Smooth muscle cell of the brain vasculature (primary cell): ENCODE data around the gene HOXA7.

Experiments used
- DNase-seq: peaks from one replicate; pipeline ENCODE4 v3.0.0-alpha.2; 2012; ENCODE audit warnings: low read depth, low spot score

HOXA7 gene

GRCh38 chr7:27193335-27194001 lies 37.0 kb upstream of the HOXA7 start:
- DNase-seq = no peak

GRCh38 chr7:27192546-27193334 lies 36.3 kb upstream of the HOXA7 start:
- DNase-seq = no peak

GRCh38 chr7:27191833-27192545 lies 35.5 kb upstream of the HOXA7 start:
- no peak for DNase-seq

GRCh38 chr7:27191161-27191731 lies 34.8 kb upstream of the HOXA7 start:
- no peak for DNase-seq

GRCh38 chr7:27189997-27190748 lies 33.7 kb upstream of the HOXA7 start:
- DNase-seq = no peak

GRCh38 chr7:27189295-27189996 lies 33.0 kb upstream of the HOXA7 start:
- DNase-seq = no peak

- DNase-seq = no peak
Observed at GRCh38 chr7:27188386-27189294, 32.2 kb upstream of the HOXA7 start.

- DNase-seq = no peak
Observed at GRCh38 chr7:27187475-27188385, 31.3 kb upstream of the HOXA7 start.

GRCh38 chr7:27186668-27187474 lies 30.4 kb upstream of the HOXA7 start:
- DNase-seq = no peak

- no peak for DNase-seq
Observed at GRCh38 chr7:27185854-27186667, 29.6 kb upstream of the HOXA7 start.

- DNase-seq = no peak
Observed at GRCh38 chr7:27185013-27185853, 28.8 kb upstream of the HOXA7 start, which contains the start of gene HOXA11. TSS of gene HOXA11 (minus strand) at chr7:27185232. CDS start at chr7:27185144, 88 bp downstream.

GRCh38 chr7:27184337-27185012 lies 28.0 kb upstream of the HOXA7 start:
- no peak for DNase-seq

GRCh38 chr7:27183682-27184336 lies 27.3 kb upstream of the HOXA7 start:
- no peak for DNase-seq

- DNase-seq = no peak
Observed at GRCh38 chr7:27182861-27183681, 26.6 kb upstream of the HOXA7 start.
